Putamen (tissue), 1 donor: ENCODE data around the gene MYRIP.

Experiments
- DNase-seq: peaks from one replicate; pipeline ENCODE4 v3.0.0-alpha.2; 2016; ENCODE audit warnings: low spot score

Gene MYRIP

DNA sequence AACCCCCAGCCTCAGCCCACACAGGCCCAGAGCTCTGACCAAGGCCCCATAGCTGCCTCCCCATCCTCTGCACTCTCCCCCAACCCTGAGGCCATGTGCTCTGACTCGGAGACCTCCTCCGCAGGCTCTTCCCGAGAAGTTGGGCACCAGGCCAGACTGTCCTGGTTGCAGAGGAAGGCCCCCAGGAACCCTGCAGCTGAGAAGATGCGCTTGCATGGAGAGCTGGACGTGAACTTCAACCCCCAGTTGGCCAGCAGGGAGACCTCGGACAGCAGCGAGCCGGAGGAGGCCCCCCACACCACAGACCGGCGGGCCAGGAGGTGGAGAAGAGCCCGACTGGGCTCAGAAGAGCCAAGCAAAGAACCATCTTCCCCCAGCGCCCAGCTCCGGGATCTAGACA is 380.6 kb downstream of the MYRIP start:
- no peak for DNase-seq

DNA sequence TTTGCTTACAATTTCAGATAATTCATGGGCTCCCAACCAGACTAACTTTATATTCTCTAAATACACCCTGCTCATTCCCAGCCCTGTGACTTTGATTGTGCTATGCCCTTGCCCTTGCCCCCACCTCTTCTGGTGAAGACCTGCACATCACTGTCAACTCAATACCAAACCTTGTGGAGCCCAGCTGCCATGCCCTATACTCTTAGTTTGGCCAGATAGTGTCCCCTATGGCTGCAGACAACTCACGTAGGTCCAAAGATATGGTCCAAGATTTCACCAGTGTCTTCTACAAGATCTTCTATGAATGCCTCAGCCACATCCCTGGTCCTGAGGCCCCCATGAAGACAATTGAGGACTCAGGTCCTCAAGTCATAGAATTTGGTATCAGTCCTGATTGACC is 381.8 kb downstream of the MYRIP start:
- DNase-seq, result no peak

DNA sequence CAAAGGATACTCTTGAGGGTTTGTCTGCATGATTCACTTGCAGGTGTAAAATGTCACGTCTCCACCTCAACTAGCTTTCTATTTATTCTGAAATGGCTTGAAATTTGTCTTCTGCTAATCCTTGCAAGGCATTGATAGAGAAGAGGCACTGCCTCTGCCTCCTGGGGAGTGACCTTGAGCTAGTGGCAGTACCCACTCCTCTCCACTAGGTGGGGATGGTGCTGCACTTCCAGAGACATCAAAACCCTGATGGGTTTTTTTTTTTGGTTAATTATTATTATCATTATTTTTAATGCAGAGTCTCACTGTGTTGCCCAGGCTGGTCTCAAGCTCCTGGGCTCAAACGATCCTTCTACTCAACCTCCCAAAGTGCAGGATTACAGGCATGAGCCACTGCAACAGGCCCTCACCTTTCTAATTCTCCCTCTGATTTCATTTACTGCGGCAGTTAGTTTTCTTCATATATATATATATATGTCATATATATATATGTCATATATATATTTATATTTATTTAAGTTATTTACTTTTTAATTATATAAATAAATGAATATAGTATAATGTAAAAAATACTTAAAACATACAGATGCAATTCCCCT is 382.5 kb downstream of the MYRIP start:
- peak; percentile 52 for DNase-seq

DNA sequence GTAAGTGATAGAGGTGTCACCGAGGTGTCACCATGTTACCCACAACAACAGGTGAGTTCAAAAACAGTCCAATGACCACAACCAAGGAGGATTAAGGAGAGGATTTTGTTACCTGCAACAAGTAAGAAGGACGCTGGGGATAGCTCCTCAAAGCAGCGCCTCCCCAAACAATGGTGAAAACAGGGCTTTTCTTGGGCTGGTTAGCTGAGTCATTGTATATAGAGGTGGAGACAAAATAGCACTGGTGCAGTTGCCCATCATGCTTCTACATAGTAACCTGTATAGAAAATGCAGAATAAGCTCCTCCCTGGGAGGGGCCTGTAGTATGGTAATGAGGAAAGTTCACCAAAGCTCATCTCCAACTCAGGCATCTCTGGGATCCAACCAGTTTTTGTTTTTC is 383.2 kb downstream of the MYRIP start:
- no peak for DNase-seq

DNA sequence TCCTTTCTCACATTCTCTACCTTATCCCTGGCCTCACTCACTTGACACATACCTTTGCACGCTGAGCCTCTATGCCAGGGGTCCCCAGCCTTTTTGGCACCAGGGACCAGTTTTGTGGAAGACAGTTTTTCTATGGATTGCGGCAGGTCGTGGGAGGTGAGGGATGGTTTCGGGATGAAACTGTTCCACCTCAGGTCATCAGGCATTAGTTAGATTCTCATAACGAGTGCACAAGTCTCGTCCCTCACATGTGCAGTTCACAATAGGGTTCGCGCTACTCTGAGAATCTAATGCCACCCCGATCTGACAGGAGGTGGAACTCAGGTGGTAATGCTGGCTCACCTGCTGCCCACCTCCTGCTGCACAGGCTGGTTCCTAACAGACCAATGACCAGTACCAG is 387.6 kb downstream of the MYRIP start:
- DNase-seq, result no peak

DNA sequence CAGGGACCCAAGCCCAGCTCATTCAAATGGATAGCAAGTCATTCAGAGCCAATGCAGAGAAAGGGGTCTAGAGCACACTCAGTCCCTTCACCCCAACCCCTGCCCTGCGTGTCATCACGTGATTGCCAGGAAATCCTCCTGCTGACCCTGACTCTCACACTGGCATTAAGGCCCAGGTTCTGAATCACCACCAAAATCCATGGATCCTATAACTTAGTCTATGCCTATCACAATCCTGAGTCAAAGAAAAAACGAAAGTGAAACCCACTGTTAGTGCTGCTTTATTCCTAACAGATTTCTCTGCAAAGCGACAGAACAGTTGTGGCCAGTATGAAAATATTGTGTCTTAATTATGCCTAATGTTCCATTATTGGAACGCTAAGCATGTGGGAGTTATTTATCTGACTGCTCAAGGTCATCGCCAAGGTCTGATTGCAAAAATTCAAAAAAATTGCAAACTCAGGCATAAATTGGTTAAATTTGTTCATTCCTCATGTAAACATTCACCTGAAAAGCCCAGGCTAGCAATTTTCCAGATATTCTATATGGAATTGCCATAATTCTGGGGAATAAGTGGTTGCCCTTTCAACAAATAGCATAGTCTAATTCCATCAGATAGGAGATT is 391.4 kb downstream of the MYRIP start:
- DNase-seq, result no peak

DNA sequence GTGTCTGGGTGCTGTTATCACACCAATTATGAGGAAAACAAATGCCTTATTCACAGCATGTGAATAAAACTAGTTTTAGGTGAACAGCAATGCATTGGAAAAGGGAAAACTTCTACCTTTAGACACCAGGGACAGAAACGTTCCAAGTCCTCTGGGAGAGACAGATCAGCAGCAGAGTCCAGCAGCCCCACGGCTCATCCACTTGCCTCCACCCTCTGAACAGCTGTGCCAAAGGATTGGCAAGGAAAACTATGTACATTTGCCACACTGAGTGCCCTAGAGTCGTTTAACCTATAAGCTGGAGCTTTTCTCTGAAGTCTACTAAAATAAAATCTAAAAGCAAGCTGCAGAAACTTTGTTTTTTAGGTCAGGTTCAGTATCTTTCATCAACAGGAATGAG is 392.4 kb downstream of the MYRIP start:
- DNase-seq, result no peak

DNA sequence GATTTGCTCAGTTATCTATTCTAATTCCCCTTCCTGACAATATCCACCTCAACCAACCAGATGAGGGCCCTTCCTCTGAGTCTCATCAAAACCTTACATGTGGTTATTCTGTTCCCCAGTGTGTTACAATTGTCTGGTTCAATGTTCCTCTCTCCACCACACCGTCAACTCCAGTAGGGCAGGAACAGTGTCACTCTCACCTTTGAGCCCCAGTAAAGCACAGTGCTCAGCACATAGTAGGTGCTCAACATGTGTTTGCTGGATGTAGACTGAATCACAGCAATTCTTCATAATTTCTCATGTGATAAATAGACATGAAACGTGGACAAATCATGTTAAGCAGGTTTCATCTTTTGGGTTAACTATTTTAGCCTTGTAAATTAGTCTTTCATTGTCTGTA is 397.1 kb downstream of the MYRIP start:
- no peak for DNase-seq

DNA sequence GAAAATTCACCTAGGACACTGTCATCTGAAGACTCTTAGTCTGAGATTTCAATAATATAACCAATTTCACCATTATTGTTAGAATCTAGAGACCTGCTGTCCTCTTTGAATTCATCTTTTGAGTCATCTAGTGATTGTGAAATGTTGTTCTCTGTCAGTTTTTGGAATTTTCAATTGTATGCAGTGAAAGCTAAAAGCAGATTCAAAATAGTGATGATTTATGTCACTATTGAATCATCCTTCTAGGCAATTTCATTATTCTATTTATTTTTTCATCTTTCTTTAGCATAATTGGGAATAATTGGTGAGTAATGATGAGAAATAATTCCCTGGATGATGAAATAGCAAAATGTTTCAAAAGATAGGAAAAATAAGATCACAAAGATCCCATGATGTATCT is 398.4 kb downstream of the MYRIP start:
- no peak for DNase-seq

DNA sequence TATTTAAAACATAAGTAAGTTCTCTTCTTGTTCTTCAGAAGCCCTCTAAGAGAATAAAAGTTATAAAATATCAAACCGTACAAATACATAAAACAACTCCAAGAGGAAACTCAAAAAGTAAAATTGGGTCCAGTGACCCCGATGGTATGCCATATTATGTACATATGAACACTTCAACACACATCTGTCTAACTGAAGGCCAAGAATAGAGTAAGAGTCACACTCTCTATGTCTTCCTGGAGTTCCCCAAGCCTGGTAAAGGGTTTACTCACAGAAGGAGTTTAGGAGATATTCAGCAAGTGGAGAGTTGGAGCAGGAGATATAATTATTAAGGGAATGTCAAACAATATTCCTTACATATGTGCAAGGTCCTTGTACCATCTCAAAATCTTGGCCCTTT is 398.8 kb downstream of the MYRIP start:
- DNase-seq, result no peak

DNA sequence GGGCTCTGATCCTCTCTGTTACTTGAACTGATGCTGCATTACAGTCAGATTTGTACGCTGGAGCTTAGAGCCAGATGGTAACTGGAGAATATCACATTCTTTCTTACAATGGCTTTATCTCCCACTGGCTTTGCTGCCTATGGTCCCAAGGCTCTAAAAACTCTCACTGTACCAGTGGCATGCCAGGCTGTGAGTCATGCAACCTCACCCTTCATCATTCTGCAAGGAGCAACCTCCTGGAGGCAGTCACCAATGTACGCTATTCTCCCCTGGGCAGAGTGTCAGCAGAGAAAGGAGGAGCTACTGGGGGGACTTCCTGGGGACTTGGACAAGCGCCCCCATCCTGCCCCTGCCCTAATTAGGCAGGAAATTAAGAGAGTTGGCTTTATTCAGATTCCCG is 402.2 kb downstream of the MYRIP start:
- DNase-seq, result no peak

DNA sequence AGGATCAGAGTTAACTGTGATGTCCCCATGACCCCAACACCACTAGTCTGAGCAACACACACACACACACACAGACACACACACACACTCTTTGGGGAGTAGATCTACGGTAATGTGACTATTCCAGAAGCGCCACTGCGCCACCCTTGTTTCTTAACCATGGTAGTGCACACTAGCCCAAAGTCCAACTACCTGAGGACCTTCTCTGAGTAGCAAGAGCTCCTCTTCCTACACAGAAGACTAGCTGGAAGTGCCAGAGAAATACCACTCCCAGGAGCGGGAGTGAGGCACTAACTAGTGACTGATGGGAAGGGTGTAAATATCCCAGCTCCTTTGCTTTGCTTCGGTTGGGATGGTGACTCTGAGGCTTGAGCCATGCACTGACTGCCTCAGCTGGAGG is 404.1 kb downstream of the MYRIP start:
- DNase-seq, result no peak

DNA sequence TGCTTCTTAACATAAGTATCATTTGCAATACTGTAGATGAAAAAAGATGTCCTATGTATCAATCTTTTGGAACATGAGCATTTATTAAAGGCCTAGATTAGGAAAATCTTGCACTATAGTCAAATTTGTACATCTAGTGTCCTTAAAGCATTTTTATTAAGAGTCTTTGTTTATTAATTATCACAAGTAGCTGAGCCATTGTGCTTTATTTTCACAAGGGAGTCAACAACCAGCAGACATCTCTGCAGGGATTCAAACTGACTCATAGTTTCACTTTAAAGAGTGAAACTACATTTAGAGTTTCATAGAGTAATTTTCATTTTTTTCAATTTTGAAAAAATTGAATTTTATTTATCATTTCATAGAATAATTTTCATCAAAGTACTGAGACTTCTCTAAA is 405.6 kb downstream of the MYRIP start:
- no peak for DNase-seq

DNA sequence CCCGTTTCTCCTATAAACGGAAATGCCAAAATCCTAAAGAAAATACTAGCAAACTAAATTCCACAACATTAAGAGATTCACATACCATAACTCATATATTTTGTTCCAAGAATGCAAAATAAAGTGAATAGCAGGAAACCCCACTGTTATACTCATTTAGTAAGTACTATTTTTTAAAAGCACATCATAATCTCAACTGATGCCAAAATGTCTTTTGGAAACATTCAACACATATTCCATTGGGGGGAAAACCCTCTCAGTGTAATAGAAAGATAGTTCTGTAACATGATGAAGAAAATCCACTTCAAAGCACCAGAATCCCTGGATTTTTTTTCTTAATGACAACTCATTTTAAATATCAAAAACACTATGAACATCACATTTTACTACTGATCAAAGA is 407.1 kb downstream of the MYRIP start:
- no peak for DNase-seq

DNA sequence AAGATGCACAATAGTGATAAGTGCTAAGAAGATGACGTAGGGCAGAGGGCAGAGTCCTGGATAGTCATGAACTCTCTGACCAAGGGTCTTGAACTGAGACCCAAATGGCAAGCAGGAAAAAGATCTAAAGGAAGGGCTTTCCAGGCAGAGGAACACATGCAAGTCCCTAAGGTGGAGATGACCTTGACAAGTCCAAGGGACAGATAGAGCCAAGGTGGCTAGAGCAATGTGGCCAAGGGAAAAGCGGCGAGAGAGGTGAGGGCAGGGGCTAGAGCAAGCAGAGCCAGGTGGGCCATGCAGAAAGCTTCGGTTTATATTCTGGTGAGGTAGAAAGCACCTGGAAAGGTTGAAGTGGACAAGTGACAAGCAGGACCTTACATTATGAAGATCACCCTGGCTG is 414.4 kb downstream of the MYRIP start:
- no peak for DNase-seq

DNA sequence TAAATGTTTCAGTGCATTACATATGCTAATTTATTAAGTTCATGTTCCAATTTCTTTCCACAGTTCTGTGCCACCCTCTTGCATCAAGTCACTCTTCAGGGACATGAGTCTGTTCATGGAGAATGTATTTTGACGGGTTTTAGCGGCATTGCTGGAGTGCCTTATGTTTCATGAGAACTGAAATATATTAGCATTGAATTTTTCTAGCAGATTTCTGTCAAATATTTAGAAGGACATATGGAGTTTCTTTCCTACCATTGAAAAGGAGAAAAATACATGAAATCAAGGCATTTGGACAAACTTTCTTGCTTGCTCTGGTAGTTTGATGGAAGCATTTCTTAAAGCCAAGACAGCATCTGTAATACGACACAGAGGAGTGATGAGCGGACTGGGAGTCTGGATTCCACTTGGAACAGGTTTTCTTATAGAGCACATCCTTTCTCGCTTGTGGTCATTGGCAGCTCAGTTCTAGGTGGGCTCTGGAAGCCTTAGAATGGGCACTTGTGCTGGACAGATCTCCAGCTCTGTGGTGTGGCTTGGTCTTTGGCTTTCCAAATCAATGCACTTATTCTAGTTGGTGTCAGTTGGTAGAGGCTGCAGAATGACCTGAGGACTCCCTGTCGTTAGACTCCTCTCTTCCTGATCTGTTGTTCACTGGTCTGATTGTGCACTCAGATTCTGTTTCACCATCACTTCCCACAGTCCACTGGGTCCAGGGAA is 415.5 kb downstream of the MYRIP start:
- no peak for DNase-seq

DNA sequence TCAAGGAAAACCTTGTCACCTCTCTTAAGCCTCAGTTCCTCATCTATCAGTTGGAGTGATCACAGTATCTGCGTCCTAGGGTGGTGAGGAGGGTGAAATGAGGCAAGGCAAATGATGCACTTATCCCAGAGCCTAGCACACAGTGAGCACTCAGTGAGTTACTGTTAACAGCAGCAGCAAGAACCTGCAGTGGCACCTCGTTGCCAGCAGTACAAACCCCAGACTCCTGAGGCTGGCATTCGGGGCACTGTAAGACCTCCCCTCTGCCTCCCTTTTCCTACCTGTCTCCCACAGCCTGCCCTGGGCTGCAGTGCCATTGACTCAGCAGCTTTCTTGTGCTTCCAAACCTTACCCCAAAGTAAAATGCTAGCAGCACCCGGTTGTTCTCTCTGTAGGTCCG is 417.2 kb downstream of the MYRIP start:
- no peak for DNase-seq

DNA sequence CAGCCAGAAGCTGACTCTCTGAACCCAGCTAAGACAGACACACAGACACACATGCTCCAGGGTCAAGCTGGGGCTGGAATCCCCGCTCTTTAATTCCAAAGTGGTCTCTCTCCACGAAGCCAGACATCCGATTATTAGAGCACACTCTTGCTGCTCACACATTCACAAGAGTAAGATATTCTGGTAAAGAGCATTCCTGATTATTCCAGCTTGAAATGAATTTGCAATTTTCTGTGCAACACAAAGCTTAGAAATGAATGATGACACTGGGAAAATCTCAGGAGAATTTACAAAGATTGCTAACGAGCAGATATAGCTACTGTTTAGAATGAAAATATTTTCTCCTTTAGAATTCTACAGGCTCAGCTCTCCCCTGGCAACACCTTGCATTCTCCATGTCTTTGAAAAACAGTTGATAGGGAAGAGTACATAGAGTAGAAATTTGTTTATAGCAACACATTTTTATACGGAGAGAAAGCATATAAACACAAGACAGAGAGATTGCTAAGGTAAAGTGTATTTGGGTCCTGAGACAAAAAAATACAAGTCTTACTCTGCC is 419.5 kb downstream of the MYRIP start:
- DNase-seq, result no peak

DNA sequence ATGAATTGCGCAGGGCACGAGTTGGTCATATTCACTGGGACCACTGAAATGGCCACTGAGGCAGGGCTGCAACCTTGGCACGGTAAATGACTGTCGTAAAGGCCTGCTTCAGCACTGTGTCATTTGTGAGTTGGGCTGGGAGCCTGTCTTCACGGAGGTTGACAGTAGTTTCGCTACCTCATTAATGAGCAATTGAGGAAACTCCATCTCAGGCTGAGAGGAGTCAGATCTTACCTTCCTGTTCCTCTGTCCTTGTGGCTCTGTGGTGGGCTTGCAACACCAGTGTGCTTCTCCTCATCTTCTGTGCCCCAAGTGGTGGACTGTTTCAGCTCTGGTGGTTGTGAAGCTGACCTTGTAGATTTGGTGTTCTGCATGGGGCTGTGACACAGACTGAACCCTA is 420.0 kb downstream of the MYRIP start:
- no peak for DNase-seq

DNA sequence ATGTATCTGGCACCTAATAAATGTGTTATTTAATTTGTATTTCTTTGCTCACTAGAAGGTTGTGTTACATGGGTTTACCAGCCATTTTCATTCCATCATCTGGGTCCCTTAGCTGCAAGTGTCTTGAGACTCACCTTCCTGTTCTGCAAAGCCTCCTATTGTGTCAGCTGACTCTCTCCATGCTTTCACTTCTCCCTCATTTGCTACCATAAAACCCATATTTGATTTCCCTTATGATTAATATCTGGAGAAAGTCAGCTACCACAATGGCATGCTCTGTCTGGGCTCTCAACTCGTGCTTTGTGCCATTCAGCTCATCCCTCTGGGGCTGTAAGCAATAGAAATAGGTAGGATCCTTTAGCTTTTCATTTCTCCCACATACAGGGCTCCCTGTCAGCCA is 420.6 kb downstream of the MYRIP start:
- no peak for DNase-seq

DNA sequence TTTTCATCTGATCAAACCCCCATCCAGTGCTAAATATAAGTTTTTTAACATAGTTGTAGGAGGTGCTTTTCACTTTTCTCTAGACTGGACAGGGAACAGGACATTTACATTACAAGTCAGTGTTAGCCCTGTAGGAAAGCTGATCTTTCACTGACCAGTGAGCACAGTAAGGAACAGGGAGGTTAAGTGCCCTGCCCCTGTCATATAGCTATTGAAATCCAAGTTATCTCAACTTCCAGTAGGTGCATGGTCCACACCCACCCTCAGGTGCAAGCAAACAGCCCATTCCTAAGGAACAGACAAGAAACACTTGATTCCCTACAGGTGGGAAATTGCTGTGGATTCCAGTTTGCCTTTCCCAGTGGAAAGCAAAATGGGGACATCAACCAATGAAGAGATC is 421.0 kb downstream of the MYRIP start:
- DNase-seq, result no peak

DNA sequence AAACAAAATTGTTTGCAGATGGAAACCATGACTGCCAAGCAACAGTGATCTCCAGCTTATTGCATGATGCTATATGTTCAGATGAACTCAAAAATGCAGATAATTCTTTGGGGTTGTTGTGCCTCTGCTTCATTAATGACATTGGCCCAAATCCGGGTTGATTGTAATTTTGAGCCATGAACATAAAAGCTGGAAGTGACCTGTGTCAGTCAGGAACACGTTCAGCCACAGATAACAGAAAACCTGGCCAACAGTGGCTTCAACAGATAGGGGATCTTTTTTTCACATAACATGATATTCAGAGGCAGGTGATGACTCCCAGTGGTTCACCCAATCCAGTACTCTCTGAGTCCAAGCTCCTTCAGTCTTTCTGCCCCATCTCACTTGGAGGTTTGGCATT is 423.2 kb downstream of the MYRIP start:
- no peak for DNase-seq

DNA sequence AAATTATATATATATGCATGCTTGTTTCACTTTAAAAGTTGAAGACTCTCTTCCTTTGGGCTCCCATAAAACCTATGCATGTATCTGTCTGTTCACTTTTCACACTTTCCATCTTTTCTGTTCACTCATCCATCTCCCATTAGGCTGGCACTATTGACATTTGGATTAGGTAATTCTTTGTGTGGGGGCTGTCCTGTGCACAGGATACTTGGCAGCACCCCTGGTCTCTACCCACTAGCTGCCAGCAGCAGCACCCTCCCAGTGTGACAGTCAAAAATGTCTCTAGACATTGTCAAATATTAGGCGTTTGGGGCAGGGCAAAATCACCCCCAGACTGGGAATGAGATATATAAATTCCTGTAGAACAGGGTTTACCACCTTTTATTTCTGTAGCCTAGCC is 427.8 kb downstream of the MYRIP start:
- DNase-seq, result no peak
